GM12874 (cell line): Measurements from ENCODE around the gene BRAP.

Source experiments
- CTCF ChIP-seq: IDR thresholded peaks from 2 replicates; pipeline ENCODE4 v1.5.1; 2011; ENCODE audit warnings: low read depth, mild to moderate bottlenecking, control low read depth, low read length, moderate library complexity; ENCODE audit not compliant: insufficient read depth

Gene BRAP

GRCh38 chr12:111664499-111664898 lies 21.3 kb downstream of the BRAP start:
- TF ChIP-seq CTCF: no peak

DNA sequence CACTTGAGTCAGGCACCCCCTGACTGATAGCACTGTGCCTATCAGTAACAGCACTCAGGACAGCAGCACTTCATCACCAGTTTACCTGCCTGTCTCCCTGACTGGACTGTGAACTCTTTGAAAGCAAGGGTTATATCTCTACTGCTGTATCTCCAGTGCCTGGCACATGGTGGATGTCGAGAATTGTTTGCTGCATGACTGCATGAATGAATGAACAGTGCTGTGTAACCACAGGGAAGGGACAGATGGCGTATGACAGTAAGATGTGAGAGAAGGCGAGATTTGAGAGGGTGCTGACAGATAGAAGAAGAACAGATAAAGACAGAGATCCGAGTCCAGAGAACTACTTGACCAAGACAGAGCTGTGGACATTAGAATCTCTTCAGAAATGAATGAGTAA lies 29.7 kb downstream of the BRAP start:
- no peak for TF ChIP-seq CTCF

DNA sequence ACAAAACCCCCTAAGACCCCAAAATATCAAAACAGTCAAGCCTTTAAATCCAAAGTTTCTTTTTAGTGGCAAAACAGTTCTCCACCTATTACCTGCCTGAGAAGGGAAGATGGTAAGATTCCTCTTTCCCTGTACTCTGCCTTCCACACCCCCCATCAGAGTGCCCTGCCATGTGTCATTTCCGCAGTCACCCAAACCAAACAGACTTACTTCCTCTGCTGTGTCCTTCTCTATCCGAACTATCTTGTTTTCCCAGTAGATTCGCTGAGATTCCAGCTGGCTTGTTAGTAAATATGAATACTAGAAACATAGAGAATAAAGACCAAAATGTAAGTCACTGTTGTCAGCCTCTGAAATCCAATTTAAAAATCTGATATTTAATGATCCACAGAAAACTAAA lies 30.4 kb downstream of the BRAP start:
- TF ChIP-seq CTCF: no peak

DNA sequence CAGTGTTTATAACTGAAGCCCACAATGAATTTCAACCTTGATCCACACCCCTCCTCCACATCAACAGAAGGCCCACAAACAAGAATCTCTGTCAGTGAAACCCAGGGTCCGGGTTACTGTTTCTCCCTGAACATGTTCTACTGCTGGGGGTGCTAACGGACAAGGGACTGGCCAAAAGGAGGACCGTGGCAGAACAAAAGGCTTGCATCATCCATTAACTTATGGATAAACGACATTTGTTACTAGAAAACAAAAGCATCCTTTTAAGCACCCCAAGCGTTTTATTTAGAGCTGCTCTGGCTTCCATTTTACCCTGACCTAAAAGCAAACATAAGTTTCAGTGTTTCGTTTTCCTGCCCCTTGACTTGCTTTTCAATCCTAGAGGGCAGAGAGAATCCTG lies 32.2 kb downstream of the BRAP start:
- TF ChIP-seq CTCF: no peak

DNA sequence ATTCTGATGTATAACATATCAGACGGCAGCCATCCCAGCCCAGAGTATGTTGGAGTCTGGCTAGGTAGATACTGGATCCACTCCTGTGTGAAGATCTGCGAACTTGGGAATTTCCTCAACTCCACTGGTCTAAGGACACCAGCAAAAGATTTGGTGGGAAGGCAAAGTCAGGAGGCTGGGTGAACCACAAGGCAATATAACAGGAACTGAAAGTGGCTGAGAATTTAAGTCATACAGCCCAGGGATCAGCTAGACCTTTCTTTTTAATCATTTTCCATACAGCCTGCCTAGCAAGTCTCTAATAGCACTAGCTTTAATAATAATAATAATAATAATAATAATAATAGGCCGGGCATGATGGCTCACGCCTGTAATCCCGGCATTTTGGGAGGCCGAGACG lies 34.8 kb downstream of the BRAP start:
- TF ChIP-seq CTCF: no peak

- TF ChIP-seq CTCF: no peak
Measured at GRCh38 chr12:111645433-111645832, 40.3 kb downstream of the BRAP start.

- TF ChIP-seq CTCF: no peak
Measured at GRCh38 chr12:111643427-111643826, 42.3 kb downstream of the BRAP start.

GRCh38 chr12:111642681-111643426 lies 42.9 kb downstream of the BRAP start:
- TF ChIP-seq CTCF: no peak
